G401.6 (cell line): ENCODE results near the gene FHL3.

Experiments used
- FAIRE-seq: peaks from 2 replicates; lab custom pipeline; 2012; peaks lifted over from hg19 to GRCh38; lab: Jason Lieb, UNC

FHL3 gene

GRCh38 chr1:38005195-38006007 lies at the start of gene FHL3:
Gene FHL3 (minus strand): TSS chr1:38005514. CDS start chr1:37999412, 6,102 bp downstream.
- no peak for FAIRE-seq

GRCh38 chr1:38053416-38054091 lies 48.2 kb upstream of the FHL3 start:
- no peak for FAIRE-seq

- no peak for FAIRE-seq
Measured at GRCh38 chr1:38052750-38053415, 47.6 kb upstream of the FHL3 start.

GRCh38 chr1:38051079-38051543 lies 45.8 kb upstream of the FHL3 start:
- FAIRE-seq, result no peak

GRCh38 chr1:38050397-38051078 lies 45.2 kb upstream of the FHL3 start:
- FAIRE-seq, result no peak

- no peak for FAIRE-seq
Measured at GRCh38 chr1:38047603-38048141, 42.4 kb upstream of the FHL3 start.

- no peak for FAIRE-seq
Measured at GRCh38 chr1:38046884-38047602, 41.7 kb upstream of the FHL3 start.

- no peak for FAIRE-seq
Measured at GRCh38 chr1:38046333-38046883, 41.1 kb upstream of the FHL3 start, which contains the start of gene POU3F1. Gene POU3F1 (minus strand): TSS chr1:38046793. CDS start chr1:38046743, 50 bp downstream.

GRCh38 chr1:38045401-38046332 lies 40.4 kb upstream of the FHL3 start:
- FAIRE-seq, result no peak

GRCh38 chr1:38044221-38045215 lies 39.2 kb upstream of the FHL3 start:
- FAIRE-seq, result no peak

GRCh38 chr1:38043036-38043747 lies 37.9 kb upstream of the FHL3 start:
- FAIRE-seq, result no peak

- no peak for FAIRE-seq
Measured at GRCh38 chr1:38041936-38042834, 36.9 kb upstream of the FHL3 start.

GRCh38 chr1:38039331-38040088 lies 34.2 kb upstream of the FHL3 start:
- no peak for FAIRE-seq

- no peak for FAIRE-seq
Measured at GRCh38 chr1:38038861-38039260, 33.5 kb upstream of the FHL3 start.

- no peak for FAIRE-seq
Measured at GRCh38 chr1:38037221-38037939, 32.1 kb upstream of the FHL3 start.
